PFSK-1 (cell line): ENCODE data around the gene VSIG1.

Experiments
- FOXP2 ChIP-seq: optimal IDR thresholded peaks from 2 replicates; pipeline ENCODE3; 2011; ENCODE audit warnings: borderline replicate concordance, control low read depth, inconsistent platforms; ENCODE audit not compliant: insufficient read depth; ENCODE audit errors: extremely low read length, extremely low read depth
- POLR2AphosphoS5 ChIP-seq: IDR thresholded peaks from 2 replicates; pipeline ENCODE4 v1.6.1; 2012; ENCODE audit warnings: low read depth, mild to moderate bottlenecking, control low read depth, low read length, moderate library complexity
- TAF1 ChIP-seq: IDR thresholded peaks from 2 replicates; pipeline ENCODE4 v1.6.1; 2012; ENCODE audit warnings: low read length, control low read depth, borderline replicate concordance; ENCODE audit not compliant: insufficient read depth
- TF ChIP-seq, protein P1 (sequence below), 2 experiments: IDR thresholded peaks; 2 replicates each; pipeline versions ENCODE4 v1.6.1 to v1.8.0; 2011 to 2012; ENCODE audit warnings: low read depth in 2 of 2, low read length in 2 of 2, control low read depth in 1 of 2, inconsistent platforms in 1 of 2, mild to moderate bottlenecking in 1 of 2, moderate library complexity in 1 of 2; ENCODE audit not compliant: insufficient read depth in 1 of 2

DNA sequence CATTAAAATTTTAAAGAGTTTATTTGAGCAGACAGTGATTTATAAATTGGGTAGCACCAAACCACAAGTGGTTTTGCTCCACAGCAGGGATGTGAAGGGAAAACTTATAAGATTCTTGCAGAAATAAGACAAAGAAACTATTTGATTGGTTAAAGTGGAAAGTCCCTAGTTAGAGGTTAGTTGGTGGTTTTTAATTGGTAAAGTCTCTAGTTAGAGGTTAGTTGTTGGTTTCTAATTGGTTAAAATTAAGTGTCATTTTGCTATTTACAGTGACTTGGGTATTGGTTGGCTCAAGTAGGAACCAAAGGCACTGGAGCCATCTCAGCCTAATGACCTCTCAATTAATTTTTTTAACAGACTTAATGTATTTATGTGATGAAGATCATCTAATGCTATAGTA, 69.7 kb downstream of the VSIG1 start:
- TF ChIP-seq, protein P1, sequence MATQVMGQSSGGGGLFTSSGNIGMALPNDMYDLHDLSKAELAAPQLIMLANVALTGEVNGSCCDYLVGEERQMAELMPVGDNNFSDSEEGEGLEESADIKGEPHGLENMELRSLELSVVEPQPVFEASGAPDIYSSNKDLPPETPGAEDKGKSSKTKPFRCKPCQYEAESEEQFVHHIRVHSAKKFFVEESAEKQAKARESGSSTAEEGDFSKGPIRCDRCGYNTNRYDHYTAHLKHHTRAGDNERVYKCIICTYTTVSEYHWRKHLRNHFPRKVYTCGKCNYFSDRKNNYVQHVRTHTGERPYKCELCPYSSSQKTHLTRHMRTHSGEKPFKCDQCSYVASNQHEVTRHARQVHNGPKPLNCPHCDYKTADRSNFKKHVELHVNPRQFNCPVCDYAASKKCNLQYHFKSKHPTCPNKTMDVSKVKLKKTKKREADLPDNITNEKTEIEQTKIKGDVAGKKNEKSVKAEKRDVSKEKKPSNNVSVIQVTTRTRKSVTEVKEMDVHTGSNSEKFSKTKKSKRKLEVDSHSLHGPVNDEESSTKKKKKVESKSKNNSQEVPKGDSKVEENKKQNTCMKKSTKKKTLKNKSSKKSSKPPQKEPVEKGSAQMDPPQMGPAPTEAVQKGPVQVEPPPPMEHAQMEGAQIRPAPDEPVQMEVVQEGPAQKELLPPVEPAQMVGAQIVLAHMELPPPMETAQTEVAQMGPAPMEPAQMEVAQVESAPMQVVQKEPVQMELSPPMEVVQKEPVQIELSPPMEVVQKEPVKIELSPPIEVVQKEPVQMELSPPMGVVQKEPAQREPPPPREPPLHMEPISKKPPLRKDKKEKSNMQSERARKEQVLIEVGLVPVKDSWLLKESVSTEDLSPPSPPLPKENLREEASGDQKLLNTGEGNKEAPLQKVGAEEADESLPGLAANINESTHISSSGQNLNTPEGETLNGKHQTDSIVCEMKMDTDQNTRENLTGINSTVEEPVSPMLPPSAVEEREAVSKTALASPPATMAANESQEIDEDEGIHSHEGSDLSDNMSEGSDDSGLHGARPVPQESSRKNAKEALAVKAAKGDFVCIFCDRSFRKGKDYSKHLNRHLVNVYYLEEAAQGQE (IDR thresholded peaks at IDR 0.05; ENCODE audit: insufficient read depth in 1 of 2, low read depth in 2 of 2, low read length in 2 of 2) = no peak
- TF ChIP-seq POLR2AphosphoS5 = no peak
- TF ChIP-seq TAF1 = no peak
- TF ChIP-seq FOXP2 = no peak
